Left renal pelvis (tissue), 4 donors: Measurements from ENCODE around the gene WDPCP. TPM values are rescaled to one million over a fixed set of nuclear protein-coding genes. Genes with fewer than 3 reads are reported as not detected.
"Not testable (repeated sequence)": the region's sequence is repeated elsewhere in the genome, so short reads cannot be mapped to it uniquely, and the experiment has no call there.

ENCODE experiments used
- DNase-seq, 4 donors: peaks; one replicate each; pipeline ENCODE4 v3.0.0-alpha.2; 2013; ENCODE audit warnings: low read depth in 4 of 4, low spot score in 3 of 4
- polyA plus RNA-seq, 4 donors: library from polyadenylated mRNA; unstranded; fragments of 120-200 nt; gene quantifications; one replicate each; pipeline ENCODE4 v1.2.1, GENCODE V29; 2013; ENCODE audit not compliant: insufficient read length in 4 of 4

Gene WDPCP
- polyA plus RNA-seq, 4 donors = 11.1 to 14.3 (median 13.6) TPM

DNA sequence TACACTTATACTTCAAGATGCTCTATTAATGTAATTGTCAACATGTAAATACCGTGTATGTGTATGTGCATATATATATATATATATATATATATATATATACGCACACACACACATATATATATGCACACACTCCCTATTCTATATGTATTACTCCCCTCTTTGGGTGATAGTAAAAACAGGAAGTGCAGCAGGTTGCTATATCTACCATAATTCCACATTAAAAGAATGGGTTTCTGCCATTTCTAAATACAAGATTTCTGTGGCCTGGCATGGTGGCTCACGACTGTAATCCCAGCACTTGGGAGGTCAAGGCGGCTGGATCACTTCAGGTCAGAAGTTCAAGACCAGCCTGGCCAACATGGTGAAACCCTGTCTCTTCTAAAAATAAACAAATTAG lies 460.7 kb downstream of the WDPCP start:
- no peak for DNase-seq

DNA sequence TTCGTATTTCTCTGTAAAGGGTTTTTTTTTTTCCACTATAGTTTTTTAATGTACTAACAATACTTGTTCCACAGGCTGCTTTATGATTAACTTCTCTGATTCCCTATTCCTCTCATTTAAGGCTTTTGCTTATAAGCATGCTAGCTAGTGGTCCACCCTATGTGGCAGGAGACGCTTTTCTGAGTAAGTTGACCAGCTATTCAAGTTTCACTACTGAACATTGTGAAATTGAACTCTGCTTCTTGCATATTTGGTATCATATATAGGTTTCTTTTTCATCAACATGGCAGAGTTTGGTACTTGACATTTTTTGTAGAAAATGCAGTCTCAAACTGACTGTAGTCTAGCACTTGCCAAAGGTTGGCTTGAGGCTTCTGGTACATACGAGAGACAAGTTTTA lies 463.4 kb downstream of the WDPCP start:
- DNase-seq = no peak

DNA sequence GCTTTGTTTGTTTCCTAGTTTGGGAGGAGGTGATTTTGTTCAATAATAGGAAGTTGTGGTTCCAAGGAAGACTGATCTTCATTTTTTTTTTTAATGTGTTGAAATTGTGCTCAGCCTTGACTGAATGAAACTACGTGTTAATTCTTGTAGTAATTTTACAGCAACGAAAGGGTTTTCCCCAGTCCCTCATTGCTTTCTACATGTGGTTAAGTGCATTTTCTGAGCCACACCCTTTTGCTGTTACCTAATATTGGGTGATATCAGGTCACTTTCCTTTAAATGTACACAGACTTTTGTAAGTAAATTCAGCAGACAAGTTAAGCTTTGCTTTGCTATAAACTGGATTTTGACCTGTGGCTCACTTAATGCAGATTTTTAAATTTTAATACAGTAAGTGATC lies 464.1 kb downstream of the WDPCP start:
- DNase-seq = no peak

DNA sequence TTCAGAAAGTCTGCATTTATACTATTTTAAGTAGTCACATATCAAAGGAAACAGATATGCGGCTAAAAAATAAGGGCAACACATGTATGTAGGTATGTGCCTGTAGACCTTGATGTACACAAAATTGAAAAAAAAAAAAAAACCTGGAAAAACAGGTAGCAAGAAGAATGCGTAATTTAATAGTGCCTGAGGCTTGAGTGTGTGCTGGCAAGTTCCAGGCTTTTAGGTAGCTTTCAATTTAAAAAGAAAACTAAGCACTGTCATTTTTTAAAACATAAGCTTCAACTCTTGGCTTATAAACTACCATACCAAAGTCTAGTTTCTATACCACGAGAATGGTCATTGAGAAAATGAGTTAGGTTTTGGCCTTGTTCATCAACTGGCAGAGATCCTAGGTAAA lies 465.4 kb downstream of the WDPCP start:
- DNase-seq = no peak

DNA sequence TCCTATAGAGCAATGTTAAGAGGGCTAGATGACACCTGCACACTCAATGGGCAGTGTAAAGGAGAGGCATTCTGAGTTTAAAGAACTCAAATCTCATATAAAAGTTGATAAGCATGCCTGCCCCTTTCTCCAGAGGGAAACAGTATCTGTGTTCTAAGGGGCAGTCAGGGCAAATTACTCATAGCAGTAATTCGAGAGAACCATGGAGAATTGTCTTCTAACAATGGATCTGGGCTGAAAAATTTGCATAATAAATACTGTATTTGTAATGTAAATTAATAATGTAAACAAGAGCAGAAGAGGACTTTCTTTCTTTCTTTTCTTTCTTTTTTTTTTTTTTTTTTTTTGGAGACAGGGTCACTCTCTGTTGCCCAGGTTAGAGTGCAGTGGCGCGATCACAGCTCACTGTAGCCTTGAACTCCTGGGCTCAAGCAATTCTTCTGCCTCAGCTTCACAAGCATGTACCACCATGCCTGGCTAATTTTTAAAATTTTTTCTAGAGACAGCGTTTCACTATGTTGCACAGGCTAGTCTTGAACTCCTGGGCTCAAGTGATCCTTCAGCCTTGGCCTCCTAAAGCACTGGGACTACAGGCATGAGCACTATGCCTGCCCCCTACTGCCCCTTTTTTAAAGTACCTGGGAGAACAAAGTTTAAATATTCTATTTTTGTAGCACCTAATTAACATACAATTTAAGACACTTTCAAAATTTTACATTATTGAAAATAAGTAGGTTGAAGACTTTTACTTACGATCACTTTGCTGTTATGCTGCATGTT lies 467.0 kb downstream of the WDPCP start:
- DNase-seq = no peak

DNA sequence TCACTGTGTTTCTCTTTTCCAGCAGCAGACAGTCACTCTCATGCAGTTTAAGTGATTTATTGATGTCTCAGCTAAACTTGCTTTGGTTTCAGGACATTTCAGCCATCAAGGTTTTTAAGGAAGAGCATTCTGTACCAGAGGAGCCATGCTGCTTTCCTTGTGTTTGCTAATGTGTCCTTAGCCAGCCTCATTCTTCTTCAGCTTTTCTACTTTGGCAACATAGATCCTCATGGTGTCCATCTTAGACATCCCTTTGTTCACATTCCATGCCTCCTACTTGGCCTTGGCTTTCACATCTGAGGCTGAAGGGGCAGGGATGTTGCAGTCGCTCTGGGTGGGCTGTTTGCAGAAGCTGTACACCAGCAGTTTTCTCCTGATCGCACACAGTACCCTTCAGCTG lies 469.5 kb downstream of the WDPCP start:
- DNase-seq = no peak

DNA sequence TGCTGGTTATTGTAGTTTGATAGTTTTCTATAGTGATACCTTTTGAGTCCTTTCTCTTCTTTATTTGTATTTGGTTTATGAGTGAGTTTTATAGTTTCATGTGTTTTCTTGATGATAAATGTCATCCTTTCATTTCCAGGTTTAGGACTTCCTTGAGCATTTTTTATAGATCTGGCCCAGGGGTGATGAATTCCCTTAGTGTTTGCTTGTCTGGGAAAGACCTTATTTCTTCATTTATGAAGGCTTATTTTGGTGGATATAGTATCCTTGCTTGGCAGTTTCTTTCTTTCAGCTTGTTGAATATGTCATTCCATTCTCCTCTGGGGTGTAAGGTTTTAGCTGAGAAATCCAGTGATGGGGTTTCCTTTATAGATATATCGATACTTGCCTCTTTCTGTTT lies 483.8 kb downstream of the WDPCP start:
- no peak for DNase-seq

DNA sequence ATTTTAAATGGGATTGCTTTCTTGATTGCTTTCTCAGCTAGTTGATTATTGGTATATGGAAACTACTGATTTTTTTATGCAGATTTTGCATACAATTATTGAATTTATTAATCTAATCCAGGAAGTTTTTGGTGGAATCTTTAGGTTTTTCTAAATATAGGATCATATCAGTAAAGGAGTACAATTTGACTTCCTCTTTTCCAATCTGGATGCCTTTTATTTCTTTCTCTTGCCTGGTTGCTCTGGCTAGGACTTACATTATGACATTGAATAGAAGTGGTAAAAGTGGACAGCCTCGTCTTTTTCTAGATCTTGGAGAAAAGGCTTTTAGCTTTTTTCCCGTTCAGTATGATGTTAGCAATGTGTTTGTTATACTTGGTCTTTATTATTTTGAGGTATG lies 486.3 kb downstream of the WDPCP start:
- DNase-seq = no peak

DNA sequence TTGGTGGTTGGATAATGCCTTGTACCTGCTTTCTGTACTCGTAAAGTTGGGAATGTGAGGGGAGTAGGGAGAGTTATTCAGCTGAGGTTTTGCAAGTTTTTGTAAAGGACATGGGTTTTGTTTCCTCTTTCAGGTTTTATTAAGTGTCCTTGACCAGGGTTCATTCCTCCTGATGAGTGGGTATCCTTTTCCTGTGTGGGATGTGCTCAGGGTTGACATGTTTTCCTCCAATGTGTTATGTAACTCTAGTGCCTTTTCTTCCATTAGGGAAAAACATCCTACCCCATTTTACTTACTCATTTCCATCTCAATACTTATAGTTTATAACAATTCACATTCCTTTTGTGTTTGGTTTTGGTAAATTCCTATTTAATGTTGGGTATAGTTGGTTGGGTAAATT lies 489.2 kb downstream of the WDPCP start:
- DNase-seq = no peak

DNA sequence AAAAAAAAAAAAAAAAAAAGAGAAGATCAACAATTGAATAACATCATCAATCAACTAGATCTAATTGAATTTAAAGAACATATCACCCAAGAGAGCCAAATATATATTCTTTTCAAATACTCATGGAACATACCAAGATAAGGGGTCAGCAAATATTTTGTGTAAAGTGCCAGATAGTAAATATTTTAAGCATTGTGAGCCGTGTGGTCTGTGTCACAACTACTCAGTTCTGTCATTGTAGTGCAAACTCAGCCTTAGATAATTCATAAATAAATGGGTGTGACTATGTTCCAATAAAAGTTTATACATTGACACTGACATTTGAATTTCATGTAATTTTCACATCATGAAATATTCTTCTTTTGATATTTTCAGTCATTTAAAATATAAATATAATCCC lies 491.8 kb downstream of the WDPCP start:
- no peak for DNase-seq

DNA sequence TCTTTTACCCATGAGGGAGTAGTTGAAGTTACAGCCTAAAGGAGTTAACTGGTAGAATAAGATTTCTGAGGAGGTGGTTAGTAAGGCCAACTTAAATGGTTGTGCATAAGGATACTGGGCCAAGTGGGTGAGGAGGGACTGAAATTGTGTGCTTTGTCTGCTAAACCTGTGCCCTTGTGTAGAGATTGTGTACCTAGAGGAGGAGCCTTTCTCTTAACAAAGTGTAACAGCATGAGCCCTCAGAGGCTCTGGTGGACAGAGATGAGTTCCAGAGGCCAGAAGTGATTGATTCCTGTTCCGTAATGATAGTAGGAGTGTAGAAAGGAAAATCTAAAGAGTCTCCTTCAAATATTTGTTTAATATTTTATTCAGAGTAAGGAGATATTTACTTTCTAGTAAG lies 494.8 kb downstream of the WDPCP start:
- DNase-seq = no peak

DNA sequence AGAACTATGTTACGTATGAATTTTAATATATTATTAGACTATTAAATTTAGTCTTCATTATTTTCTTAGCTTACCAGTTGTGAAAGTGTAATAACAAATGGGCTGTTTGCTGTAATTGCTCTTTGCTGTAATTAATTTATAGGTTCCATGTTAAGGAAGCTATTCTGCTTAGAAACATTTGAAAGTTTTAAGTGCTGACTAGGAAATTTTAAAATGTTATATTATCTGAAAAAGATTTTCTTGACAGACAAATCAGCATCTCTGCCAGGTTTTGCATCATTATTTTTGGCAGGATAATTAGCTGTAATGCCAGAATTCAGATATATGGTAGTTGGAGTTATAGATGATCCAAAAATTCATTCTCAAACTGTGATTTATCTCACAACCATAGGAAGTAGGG lies 495.4 kb downstream of the WDPCP start:
- DNase-seq = no peak

DNA sequence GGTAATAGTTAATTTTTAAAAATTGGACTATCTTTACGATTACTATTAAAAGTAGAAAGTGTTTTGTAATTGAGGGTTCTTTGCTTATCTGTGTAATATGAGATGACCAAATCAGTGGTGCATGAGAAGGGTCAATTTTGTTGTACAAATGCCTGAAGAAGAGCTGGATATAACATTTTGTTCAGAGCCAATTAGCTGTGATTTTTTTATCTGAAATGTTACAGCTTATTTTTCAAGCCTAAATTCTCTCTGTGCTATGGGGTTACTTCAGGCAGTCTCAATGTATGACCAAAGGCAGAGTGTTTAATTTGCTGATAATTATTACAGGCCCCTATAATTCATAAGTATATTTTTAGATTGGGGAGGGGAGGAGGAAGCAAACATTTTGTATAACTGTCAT lies 495.9 kb downstream of the WDPCP start:
- no peak for DNase-seq

DNA sequence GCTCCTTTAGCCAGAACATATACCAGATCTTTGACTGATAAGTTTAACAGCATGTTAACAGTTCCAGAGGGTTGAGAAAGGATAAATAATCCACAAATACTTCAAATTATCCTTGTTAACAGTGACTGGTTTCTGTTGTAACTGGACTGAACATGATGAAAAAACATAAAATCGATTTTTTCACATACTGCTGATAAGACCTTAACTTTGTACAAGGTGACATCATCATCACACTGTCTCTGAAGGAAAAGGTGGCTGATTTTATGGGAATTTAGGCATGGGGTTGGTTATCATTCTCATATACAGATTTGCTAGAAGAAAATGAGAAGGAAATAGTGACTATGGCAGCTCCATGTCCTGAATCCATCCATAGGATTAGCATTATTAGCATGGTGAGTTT lies 501.6 kb downstream of the WDPCP start:
- DNase-seq = no peak

DNA sequence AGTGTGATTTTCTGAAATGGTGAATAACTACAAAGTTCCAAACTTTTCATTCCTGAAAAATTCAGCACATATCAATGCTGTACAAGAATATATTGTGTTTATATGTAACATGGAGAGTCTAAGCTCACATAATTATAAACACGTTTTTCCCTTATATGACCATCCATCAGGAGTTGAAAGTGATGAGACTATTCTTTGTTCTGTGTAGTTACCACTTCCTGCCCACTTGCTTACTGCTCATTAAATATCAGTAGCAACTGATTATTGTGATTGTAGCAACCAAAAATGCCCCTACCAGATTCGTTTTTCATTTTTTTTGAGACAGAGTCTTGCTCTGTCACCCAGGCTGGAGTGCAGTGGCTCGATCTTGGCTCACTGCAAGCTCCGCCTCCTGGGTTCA lies 506.9 kb downstream of the WDPCP start:
- DNase-seq = no peak

DNA sequence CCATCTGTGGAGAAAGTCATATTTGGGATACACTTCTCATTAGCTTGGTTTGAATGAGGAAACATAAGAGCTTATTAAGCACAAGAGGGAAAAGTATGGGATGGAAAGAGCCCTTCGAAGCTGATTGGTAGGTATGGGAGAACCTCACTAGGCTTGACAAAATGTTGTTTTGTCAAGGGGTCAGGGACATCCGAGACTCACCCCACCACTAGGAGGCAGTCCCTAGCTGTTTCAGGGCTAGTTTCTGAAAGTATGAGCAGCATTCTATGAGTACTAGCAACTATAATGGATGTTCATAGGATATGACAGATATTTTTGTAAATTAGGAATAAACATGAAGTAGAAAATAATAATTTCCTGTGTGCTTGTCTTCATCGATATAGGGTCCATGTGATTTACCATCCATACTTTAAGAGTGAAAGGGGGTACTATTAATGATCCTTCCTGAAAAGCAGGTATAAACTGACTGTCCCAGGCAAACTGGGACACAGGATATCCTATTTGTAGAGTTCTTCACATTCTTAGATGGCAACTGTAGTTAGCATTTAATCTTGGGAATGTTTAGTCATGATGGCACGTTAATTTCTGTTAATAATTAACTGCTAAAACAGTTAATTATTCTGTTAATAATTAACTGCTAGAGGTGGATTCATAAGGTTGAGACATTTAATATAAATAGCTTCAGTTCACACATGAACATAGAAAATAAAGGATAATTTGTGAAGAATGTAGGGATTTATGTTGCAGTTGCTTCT lies 509.2 kb downstream of the WDPCP start:
- DNase-seq = no peak

DNA sequence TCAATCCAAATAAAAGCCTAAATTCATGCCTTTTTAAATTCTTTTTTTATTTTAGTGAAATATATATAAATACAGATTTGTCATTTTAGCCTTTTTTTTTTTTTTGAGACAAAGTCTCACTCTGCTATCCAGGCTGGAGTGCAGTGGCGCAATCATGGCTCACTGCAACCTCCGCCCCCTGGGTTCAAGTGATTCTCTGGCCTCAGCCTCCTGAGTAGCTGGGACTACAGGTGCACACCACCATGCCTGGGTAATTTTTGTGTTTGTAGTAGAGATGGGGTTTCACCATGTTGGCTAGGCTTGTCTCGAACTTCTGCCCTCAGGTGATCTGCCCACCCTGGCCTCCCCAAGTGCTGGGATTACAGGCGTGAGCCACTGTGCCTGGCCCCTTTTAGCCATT lies 513.9 kb downstream of the WDPCP start:
- DNase-seq = not testable (repeated sequence)

DNA sequence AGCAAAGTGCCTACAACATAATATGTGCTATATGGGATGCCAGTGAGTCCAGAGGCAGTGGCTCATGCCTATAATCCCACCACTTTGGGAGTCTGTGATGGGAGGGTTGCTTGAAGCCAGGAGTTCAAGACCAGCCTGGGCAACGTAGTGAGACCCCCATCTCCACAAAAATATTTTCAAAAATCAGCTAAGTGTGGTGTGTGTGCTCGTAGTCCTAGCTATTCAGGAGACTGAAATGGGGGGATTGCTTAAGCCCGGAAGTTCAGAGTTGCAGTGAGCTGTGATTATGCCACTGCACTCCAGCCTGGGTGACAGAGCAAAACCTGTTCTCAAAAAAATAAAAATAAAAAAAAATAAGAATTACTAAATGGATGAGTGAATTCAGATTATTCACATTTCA lies 514.3 kb downstream of the WDPCP start:
- no peak for DNase-seq

DNA sequence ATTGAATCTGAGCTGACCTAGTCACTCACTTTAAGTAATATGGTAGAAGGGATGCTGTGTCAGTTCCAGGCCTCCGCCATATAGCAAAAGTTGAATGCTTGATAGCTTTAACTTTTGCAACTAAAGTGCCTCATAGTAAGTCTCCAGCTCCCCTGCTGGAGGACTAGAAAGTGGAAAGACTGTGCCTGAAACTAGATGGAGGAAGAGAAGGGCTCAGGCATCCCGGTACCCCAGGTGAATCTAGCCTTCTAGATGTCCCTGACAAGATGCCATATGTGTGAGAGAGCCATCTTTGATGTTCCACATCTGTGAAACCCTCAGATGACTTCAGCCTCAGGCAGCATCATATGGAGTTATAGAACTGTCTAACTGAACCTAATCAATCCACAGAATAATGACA lies 516.6 kb downstream of the WDPCP start:
- no peak for DNase-seq
